Ishikawa (cell line): ENCODE measurements around the gene CEP95.

Experiments
- CEBPB ChIP-seq: IDR thresholded peaks from 2 replicates; pipeline ENCODE4 v1.6.1; 2012
- CREB1 ChIP-seq: IDR thresholded peaks from 2 replicates; pipeline ENCODE4 v1.6.1; 2012; ENCODE audit warnings: low read depth
- EGR1 ChIP-seq: IDR thresholded peaks from 2 replicates; pipeline ENCODE4 v1.6.1; 2012
- FOXM1 ChIP-seq: IDR thresholded peaks from 2 replicates; pipeline ENCODE4 v1.6.1; 2012; ENCODE audit warnings: low read depth, borderline replicate concordance
- MAX ChIP-seq: IDR thresholded peaks from 2 replicates; pipeline ENCODE4 v1.6.1; 2012
- NFIC ChIP-seq: IDR thresholded peaks from 2 replicates; pipeline ENCODE4 v1.6.1; 2012
- RAD21 ChIP-seq: IDR thresholded peaks from 2 replicates; pipeline ENCODE4 v1.6.1; 2012; ENCODE audit warnings: low read depth
- REST ChIP-seq: IDR thresholded peaks from 2 replicates; pipeline ENCODE4 v1.6.1; 2012; ENCODE audit warnings: low read depth, mild to moderate bottlenecking
- TAF1 ChIP-seq: IDR thresholded peaks from 2 replicates; pipeline ENCODE4 v1.6.1; 2012; ENCODE audit warnings: low read depth, mild to moderate bottlenecking
- TCF12 ChIP-seq: IDR thresholded peaks from 2 replicates; pipeline ENCODE4 v1.6.1; 2012; ENCODE audit warnings: low read depth
- USF1 ChIP-seq: IDR thresholded peaks from 2 replicates; pipeline ENCODE4 v1.6.1; 2012
- YY1 ChIP-seq: IDR thresholded peaks from 2 replicates; pipeline ENCODE4 v1.6.1; 2012; ENCODE audit warnings: low read depth
- ZBTB7A ChIP-seq: IDR thresholded peaks from 2 replicates; pipeline ENCODE4 v1.6.1; 2012; ENCODE audit warnings: low read depth

GRCh38 chr17:64477849-64478248 lies 28.9 kb upstream of the CEP95 start:
- TF ChIP-seq TCF12 (no peak), YY1 (no peak), FOXM1 (no peak), MAX (no peak), USF1 (no peak), REST (no peak), RAD21 (no peak), CEBPB (no peak), EGR1 (no peak), CREB1 (no peak), ZBTB7A (no peak), NFIC (no peak), TAF1 (no peak)
